NCI-H526 treated with DMSO at 0.1 percent for 48 hours (cell line): Measurements from ENCODE around the gene ROBO1.
"Not testable (repeated sequence)": the region's sequence is repeated elsewhere in the genome, so short reads cannot be mapped to it uniquely, and the experiment has no call there.

Experiments used
- DNase-seq: peaks from one replicate; lab custom pipeline; 2025; lab: John Stamatoyannopoulos, UW

Gene ROBO1

DNA sequence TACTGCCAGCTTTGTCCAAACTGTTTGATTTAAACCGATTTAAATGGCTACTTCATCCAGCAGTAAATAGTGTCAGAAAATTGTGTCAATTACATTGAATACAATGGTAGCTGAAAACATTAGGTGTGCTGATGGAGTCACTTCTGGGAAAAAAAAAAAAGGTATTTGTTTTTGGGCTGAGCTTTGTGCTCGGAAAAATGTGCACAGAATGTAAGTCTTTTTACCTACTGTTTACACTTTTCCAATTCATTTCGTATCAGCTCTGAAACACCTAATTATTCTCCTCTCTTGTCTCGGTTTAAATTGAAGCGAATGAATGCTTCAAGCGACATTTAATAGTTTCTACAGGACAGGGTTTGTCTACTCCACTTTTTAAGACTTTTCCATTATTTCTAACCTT, 1078.4 kb downstream of the ROBO1 start:
- DNase-seq: no peak

DNA sequence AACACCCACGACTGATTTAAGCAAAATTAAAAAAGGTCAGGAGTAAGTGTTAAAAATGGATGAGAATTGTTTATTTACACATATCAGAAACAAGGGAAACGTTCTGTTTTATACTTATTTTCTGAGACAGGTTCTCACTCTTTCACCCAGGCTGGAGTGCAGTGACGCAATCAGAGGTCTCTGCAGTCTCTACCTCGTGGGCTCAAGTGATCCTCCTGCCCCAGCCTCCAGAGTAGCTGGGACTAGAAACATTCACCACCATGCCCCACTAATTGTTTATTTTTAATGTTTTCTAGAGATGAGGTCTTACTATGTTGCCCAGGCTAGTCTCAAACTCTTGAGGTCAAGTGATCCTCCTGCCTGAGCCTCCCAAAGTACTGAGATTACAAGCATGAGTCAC, 1080.3 kb downstream of the ROBO1 start:
- no peak for DNase-seq

DNA sequence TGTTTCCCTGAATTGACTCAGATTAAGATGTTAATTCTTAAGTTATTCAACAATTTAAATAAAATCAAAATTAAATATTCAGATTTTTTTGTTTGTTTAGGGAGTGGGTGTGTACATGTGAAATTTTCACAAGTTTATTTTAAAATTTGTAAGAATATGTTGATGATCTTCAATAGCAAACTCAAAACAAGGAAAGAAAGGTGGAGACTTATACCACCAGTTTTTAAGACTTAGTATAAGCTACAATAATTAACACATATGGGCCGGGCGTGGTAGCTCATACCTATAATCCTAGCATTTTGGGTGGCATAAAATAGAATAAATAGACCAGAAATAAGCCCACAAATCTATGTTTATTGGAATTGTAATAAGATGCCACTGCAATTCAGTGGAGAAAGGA, 1084.5 kb downstream of the ROBO1 start:
- no peak for DNase-seq

DNA sequence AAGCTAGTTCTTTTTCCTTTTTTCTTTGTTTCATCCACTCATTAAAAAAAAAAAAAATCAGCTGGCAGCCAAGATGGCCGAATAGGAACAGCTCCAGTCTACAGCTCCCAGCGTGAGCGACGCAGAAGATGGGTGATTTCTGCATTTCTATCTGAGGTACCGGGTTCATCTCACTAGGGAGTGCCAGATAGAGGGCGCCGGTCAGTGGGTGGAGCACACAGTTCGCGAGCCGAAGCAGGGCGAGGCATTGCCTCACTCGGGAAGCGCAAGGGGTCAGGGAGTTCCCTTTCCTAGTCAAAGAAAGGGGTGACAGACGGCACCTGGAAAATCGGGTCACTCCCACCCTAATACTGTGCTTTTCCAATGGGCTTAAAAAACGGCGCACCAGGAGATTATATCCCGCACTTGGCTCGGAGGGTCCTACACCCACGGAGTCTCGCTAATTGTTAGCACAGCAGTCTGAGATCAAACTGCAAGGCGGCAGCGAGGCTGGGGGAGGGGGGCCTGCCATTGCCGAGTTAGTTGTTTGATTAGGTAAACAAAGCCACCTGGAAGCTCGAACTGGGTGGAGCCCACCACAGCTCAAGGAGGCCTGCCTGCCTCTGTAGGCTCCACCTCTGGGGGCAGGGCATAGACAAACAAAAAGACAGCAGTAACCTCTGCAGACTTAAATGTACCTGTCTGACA, 1092.5 kb downstream of the ROBO1 start:
- not testable (repeated sequence) for DNase-seq

DNA sequence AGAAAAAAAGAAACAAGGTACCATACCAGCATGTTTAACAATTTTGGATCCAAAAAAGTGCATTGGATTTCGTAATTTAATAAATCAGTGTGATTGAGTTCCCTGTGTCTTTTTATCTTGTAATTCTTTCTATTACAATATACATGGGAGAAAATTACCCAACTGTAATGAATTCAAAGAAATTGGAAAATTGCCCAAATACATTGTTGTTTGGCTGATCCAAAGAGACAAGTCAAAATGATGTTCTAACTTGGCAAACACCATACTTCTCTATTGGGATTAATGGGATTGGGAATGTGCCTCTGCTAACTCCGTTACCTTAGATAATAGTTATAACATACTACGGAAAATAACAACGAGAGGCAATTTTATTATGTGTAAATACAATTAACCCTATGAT, 1097.1 kb downstream of the ROBO1 start:
- no peak for DNase-seq

DNA sequence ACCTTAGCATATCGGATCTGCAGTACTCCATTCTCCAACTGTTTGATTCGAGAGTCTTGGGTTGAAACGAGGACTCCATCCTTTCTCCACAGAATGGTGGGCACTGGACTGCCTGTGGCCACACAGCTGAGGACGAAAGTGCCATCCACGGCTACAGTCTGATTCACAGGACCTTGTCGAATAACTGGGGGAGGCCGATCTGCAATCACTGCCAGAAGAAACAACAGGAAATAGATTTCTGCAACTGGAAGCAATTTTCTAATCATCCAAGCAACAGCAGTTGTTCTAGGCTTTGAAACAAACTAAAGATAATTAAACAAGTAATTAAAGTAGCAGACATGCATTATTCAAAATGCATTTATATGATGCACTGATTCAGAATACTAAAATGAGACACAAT, 1097.7 kb downstream of the ROBO1 start:
- no peak for DNase-seq

DNA sequence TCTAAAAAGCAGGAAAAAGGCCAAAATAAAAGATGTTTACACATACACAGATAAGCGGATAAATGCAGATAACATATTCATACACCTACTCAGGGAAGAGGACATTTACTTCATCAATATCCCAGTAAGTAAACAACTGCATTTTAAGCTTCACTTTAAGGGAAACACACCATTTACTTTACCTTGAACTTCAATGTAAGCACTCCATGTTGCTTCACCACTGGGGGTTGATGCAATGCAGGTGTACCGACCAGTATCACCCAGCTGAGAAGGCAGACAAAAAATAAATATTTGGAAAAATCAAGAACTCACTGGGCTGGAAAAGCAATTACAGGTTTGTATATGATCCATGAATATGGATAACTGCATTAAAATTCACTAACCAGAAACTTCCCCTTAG, 1099.5 kb downstream of the ROBO1 start:
- peak; percentile 14 for DNase-seq

DNA sequence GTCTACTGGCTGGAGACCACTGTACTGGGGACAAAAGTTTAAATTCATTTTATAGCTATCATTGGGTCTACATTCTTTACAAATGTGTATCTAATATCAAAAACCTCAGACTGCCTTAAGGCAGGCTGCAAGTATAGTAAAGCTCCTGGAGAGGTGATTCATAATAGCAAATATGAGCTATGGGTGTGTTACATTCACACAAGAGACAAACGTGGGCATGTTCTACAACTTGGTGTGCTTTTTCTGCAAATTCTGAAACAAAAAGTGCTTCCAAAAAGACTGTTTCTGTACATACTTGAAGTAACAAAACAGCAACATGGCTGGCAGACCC, 1101.4 kb downstream of the ROBO1 start:
- no peak for DNase-seq

DNA sequence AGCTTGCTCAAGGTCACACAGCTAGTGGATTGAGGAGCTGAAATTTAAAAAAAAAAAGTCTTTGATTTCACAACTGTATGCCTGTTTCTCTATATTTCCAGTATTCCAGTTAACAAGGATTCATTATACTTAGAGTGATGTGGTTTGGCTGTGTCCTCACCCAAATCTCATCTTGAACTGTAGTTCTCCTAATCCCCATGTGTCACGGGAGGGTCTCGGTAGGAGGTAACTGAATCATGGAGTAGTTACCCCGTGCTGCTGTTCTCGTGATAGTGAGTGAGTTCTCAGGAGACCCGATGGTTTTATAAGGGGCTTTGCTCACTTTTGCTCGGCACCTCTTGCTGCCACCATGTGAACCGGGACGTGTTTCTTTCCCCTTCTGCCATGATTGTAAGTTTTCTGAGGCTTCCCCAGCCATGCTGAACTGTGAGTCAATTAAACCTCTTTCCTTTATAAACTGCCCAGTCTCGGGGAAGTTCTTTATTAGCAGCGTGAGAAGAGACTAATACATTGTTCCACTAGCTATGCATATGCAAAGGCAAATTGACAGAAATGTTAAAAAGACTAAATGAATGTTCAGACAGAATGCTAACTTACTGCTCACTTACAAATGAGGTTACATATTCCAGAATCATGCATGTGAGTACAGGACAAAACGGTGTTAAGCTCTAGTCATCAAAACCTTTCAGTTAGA, 1101.9 kb downstream of the ROBO1 start:
- no peak for DNase-seq

DNA sequence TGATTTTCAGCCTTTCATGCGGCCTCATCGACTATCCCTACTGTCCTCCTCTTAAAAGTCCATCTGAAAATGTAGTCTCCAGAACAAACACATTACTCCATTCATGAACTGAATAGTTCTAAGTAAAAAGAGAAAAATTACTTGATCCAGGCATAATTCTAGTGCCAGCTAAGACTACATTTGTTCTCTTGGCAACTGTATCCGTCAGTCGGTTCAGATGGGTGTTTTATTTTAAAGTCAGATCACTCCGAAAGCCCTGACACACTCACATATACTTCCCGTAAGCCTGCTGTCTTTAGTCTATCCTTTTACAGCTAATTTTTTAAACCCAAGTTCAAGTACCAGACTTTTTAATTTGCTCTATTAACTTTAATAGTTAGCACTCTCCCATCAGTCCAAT, 1102.7 kb downstream of the ROBO1 start:
- DNase-seq: no peak

DNA sequence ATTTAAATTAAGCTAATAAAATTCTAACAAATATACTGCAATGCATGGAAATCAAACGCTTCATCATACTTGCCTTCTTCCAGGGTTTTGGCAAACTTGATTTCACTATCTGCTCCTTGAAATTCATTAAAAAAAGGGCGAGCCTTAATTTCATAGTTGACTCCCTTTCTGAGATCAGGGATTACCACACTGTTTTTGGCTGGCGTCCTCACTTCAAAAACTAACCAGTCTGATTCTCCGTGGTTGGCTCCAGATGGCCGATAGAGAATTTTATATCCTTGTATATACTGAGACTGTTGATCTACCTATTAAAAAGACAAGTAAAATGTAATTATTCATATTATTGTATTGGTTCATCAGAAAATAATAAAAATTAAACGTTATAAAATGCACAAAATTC, 1106.8 kb downstream of the ROBO1 start:
- DNase-seq: no peak

DNA sequence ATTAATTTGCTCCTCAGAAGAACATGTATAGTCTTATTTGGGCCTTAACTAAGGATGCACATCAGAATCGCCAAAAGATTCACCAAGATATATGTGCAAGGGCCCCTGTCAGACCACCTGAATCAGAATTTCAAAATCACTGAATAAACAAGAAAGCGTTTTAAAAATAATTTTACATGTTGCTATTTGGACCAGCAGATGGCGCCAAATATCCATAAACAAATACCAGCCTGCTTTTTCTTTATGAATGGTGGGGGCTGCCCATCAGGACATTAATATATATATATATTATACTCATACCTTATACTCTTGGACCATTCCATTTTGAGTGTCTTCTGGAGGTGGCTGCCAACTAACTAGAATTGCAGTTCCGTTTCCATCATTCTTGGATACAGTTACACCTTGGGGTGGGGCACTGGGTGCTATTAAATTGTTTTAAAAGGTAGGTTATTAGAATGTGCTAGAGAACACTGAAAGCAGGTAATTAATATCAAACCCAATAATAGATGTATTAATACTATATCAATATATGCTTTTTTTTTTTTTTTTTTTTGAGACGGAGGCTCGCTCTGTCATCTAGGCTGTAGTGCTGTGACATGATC, 1108.3 kb downstream of the ROBO1 start:
- no peak for DNase-seq

DNA sequence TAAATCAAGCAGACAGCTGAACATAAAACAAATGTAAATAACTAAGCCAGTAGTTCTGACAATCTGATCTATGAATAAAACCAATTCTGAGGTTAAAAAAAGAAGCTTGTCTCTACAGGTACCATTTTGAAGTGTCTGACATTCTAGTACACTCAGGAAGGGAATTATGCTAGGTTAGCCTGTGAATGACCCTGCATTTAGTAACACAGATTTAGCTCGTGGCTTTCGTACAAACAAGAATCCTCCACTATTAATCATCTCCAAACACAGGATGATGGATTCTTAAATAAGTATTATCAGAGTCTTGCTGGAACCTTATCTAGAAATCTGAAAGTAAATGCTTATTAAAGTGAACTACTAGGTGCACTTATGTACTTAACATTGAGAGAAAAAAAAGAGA, 1120.1 kb downstream of the ROBO1 start:
- DNase-seq: no peak

DNA sequence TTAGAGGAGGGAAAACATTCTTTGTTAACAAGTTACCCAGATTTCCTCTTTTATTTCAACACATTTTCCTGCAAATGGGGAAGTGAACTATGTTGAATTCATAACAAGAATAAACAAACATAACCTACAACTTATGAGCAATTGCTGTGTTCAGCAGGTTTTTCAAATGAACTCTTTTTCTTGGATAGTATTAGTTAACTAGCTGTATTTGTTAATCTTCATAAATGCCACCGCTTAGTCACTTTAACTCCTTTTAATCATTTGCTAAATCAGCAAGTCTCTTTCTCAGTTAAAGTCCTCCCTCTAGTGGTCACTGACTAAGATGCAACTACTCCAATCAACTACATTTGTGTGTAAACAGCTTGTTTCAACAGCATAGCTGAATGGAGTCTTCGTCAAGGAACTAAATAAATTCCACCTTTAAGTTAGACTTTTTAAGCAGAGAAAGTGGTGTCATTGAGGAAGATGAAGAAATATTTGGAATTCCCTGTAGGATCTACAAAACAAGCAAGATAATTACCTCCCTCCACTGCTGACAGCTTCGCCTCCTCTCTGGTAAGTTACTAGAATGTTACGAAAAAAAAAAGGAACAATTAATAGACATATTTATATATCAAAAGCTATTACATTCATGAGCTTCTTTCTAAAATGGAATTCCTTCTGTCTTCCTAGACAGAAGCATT, 1122.0 kb downstream of the ROBO1 start:
- no peak for DNase-seq

DNA sequence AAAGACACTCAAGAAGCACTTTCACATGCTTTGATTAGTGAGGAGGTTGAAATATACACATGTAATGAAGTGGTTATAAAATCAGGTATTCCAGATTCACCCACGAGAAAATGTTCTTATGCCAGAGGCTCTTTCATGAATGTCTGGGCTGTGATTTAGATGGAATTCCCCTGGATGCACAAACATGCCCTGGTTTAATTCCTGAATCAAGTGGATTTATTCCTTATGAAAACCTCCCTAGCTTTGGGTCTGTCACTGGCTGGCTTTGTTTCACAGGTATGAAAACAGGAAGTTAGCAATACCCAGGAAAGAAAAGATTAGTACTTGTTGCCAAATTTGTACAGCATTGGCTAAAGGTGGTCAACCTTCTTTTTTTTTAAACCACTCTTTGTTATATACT, 1123.0 kb downstream of the ROBO1 start:
- no peak for DNase-seq

DNA sequence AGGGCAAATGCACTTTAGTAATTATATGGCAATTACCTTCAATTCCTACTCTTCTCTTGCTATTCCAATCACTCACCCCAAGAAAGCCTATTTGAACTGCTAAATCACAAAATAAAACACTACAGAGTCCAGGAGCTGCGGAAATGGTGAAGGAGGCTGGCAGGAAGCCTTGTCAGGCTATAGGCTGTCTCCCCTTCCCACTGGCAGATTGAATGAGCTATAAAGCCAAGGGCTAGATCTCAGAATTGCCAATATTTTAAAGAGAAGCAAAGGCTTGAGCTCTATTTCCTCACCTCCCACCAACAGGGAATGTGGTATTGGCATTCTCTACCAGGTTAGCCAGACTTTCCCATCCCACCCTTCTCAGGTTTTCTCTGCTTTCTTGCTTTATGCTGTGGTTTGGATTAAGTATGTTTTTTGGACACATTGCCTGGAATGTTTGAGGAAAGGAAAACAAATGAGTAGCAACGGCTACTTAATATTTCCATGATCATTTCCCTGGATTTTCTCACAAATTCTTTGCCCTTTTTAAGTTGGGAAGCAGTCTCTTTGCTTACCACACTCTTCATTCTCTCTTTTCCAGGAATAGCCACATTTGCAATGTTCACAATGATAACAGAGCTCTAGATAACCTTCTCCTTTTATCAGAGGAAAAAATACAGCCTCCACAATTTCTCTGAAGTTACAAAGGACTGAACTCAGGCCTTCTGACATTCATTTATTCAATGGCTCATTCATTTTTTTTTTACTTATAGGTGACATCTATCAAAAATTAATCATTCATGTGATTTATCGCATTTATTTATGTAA, 1125.4 kb downstream of the ROBO1 start:
- no peak for DNase-seq

DNA sequence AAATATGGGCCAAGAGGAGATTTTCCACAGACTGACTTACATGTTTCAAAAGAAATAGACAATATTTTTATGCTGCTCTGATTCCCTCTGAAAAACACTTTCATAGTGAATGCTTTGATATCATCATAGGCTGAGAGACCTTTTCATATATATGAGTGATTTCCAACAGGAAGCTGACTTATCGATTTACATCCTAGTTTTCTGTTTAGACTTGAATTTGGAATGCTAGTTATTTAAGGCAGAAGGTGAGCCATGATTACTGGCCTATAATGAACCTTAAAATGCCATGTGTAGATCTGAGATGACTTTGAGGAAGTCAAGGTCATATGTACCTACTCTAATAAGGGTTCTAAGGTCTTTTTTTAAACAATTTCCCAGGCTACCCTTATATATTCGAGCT, 1126.1 kb downstream of the ROBO1 start:
- no peak for DNase-seq

DNA sequence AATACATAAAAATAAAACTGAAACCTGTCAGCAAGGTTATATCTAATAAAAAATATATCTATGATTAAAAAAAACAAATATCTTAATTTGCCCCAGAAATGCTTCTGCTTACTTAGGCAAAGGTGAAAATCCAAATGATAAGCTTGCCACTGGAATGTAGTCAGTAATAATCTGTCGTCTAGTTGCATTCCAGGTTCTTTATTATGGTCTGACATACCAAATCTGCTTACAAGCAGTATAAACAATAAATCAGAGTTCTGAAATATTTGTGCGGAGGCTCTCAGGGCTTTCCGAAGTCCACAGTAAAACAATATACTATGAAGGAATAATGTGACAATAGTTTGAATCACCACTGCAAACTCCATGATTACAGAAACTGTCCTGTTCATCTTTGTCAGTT, 1133.5 kb downstream of the ROBO1 start:
- DNase-seq: no peak

DNA sequence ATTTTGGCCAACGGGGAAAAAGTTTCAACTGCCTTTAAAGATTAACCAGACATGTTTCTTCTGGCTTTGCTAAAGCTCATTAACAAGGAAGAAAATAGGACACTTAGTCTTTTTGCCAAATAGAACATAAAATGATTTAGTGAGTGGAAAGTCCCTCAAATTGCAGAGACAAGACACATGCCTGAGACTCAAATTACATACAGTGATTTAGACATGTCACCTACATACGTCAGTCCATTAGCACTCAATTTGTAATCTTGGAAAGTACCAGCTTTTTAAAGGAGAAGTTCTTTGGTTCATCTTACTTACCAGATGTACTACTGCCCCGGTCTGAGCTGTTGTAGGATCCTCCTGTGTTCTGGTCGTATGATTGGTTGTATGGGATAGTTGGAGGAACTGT, 1134.2 kb downstream of the ROBO1 start:
- DNase-seq: no peak

DNA sequence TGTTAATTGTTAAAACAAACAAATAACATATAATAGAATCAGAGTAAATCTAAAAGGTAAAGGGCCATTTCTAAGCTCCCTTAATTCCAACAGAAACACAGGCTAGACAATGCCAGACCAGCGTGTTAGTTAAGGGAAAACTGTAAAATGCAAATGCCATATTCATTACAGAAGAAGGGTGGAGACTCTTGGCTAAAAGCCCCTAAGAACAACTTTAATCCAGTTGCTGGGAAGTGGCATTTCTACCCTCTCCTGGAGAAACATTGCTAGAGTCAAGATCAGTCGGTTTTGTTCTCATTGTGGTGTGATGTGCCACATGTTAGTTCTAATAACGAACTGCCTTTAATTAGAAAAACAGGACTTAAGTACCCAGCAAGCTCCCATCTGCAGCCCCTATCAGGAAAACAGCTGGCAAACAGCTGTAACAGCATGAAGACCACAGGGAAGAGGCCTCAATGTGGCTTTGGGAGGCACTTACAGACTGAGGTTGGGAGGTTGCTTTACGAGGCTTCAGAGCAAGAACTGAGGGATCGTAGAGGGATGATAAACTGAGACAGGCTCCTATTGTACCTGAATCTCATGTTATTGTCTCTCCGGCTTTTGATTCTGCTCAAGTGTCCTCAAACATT, 1134.8 kb downstream of the ROBO1 start:
- no peak for DNase-seq

DNA sequence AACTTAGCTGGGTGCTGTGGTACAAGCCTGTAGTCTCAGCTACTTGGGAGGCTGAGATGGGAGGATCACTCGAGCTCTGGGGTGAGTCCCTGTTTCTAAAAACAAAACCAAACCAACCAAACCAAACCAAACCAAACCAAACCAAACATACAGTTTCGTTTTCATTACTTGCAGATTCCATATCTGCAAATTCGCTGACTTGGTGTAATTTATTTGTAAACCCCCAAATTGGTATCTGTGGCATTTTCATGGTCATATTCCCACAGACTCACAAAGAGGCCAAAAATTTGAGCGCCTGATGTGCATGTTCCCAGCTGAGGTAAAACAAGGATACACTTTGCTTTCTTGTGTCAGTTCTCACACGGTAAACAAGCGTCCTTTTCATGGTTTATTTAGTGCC, 1138.3 kb downstream of the ROBO1 start:
- DNase-seq: no peak
